AG20443 (cell line): ENCODE data around the gene HIP1.
A peak's percentile ranks its signal among the peaks of the same experiment; 100 is the strongest.
"Not testable (repeated sequence)": the region's sequence is repeated elsewhere in the genome, so short reads cannot be mapped to it uniquely, and the experiment has no call there.

Experiments
- DNase-seq: peaks from one replicate; pipeline ENCODE4 v3.0.0; 2012; ENCODE audit warnings: low spot score, mixed read lengths

The HIP1 gene

GRCh38 chr7:75739796-75740672, 1.3 kb upstream of the HIP1 start:
- DNase-seq, result no peak

GRCh38 chr7:75738975-75739795, 444 bp upstream of the HIP1 start:
- peak; percentile 99 for DNase-seq

GRCh38 chr7:75737856-75738603, 711 bp downstream of the HIP1 start:
- no peak for DNase-seq

GRCh38 chr7:75735581-75736350, 3.0 kb downstream of the HIP1 start:
- no peak for DNase-seq

- peak; percentile 35 for DNase-seq
These were observed 3.9 kb downstream of the HIP1 start for GRCh38 chr7:75734586-75735458.

- peak; percentile 87 for DNase-seq
These were observed 5.7 kb downstream of the HIP1 start for GRCh38 chr7:75732764-75733630.

GRCh38 chr7:75732016-75732521, 6.7 kb downstream of the HIP1 start:
- DNase-seq, result no peak

- DNase-seq, result no peak
These were observed 8.9 kb downstream of the HIP1 start for GRCh38 chr7:75729851-75730274.

GRCh38 chr7:75727881-75728593, 10.7 kb downstream of the HIP1 start:
- peak; percentile 32 for DNase-seq

- not testable (repeated sequence) for DNase-seq
These were observed 11.4 kb downstream of the HIP1 start for GRCh38 chr7:75727351-75727750.

GRCh38 chr7:75725306-75725705, 13.4 kb downstream of the HIP1 start:
- DNase-seq, result no peak

GRCh38 chr7:75723444-75723843, 15.3 kb downstream of the HIP1 start:
- no peak for DNase-seq

- DNase-seq, result no peak
These were observed 16.4 kb downstream of the HIP1 start for GRCh38 chr7:75722373-75722772.

GRCh38 chr7:75721922-75722321, 16.8 kb downstream of the HIP1 start:
- not testable (repeated sequence) for DNase-seq

- no peak for DNase-seq
These were observed 17.3 kb downstream of the HIP1 start for GRCh38 chr7:75721426-75721825.

- DNase-seq, result no peak
These were observed 19.1 kb downstream of the HIP1 start for GRCh38 chr7:75719626-75720025.

GRCh38 chr7:75718390-75719031, 20.2 kb downstream of the HIP1 start:
- no peak for DNase-seq

GRCh38 chr7:75717746-75718145, 21.0 kb downstream of the HIP1 start:
- DNase-seq, result not testable (repeated sequence)
